ENCODE data around the gene FNDC5. TPM values are rescaled to one million over a fixed set of nuclear protein-coding genes. Genes with fewer than 3 reads are reported as not detected.

Gene FNDC5
- total and polyA plus RNA-seq, 9 of the 15 experiments (the other 6 are each of a cell fraction or from before 2014, with no cell fraction given) = 0.06 to 2.1 (median 0.22) TPM

GRCh38 chr1:32817159-32817814, 53.4 kb downstream of the FNDC5 start, which contains the start of the genes S100PBP and YARS1 (continued):
- peak; percentile 26; the same call in 1 of the 2 replicates for TF ChIP-seq KLF13 (tag; IDR thresholded peaks at IDR 0.05; ENCODE audit: borderline replicate concordance, low read depth)
- peak; percentile 31 to 44; a peak in 3 of 4 replicates for TF ChIP-seq RAD21 (CRISPR knock-in tag; conservative IDR thresholded peaks at IDR 0.05 in 1 of 2, IDR thresholded peaks at IDR 0.05 in 1 of 2)
- no peak for TF ChIP-seq POLR3A (IDR thresholded peaks at IDR 0.05; ENCODE audit: borderline replicate concordance, extremely low read depth, insufficient read depth, insufficient read length)
- TF ChIP-seq ADNP (tag; IDR thresholded peaks at IDR 0.05) = no peak
- TF ChIP-seq TBL1XR1 (IDR thresholded peaks at IDR 0.05; ENCODE audit: low read length in 2 of 2) = peak; percentile 51 to 89; a peak in 3 of 4 replicates
- TF ChIP-seq MAX (CRISPR knock-in tag; IDR thresholded peaks at IDR 0.05) = peak; percentile 99
- peak; percentile 14; the same call in 1 of the 2 replicates for TF ChIP-seq E2F4 (CRISPR knock-in tag; IDR thresholded peaks at IDR 0.05; ENCODE audit: low read depth)
- peak; percentile 98 to 99 for TF ChIP-seq MNT (conservative IDR thresholded peaks at IDR 0.05)
- peak; percentile 100 for TF ChIP-seq CEBPG (CRISPR knock-in tag; IDR thresholded peaks at IDR 0.05)
- peak; percentile 100 for TF ChIP-seq CEBPG (tag; conservative IDR thresholded peaks at IDR 0.05 in 1 of 2, IDR thresholded peaks at IDR 0.05 in 1 of 2)
- TF ChIP-seq ARID3B (CRISPR knock-in tag; IDR thresholded peaks at IDR 0.05; ENCODE audit: borderline replicate concordance) = no peak
- peak; percentile 96; the same call in 1 of the 2 replicates for TF ChIP-seq STAT6 (CRISPR knock-in tag; IDR thresholded peaks at IDR 0.05)
- TF ChIP-seq CBX5 (IDR thresholded peaks at IDR 0.05; ENCODE audit: borderline replicate concordance, low read depth) = peak; percentile 82; the same call in 1 of the 2 replicates
- no peak for TF ChIP-seq DNMT1 (IDR thresholded peaks at IDR 0.05)
- no peak for TF ChIP-seq TAL1 (IDR thresholded peaks at IDR 0.05)
- TF ChIP-seq ZEB2 (IDR thresholded peaks at IDR 0.05) = peak; percentile 89
- peak; percentile 86 for TF ChIP-seq PHF8 (IDR thresholded peaks at IDR 0.05; ENCODE audit: borderline replicate concordance, low read length)
- peak; percentile 40; the same call in 1 of the 2 replicates for TF ChIP-seq ZNF41 (CRISPR knock-in tag; conservative IDR thresholded peaks at IDR 0.05)
- peak; percentile 42 for TF ChIP-seq NUFIP1 (IDR thresholded peaks at IDR 0.05; ENCODE audit: partially characterized antibody)

Data from K562 (cell line).